ENCODE measurements around the gene ZNF692.

ZNF692 gene, protein sequence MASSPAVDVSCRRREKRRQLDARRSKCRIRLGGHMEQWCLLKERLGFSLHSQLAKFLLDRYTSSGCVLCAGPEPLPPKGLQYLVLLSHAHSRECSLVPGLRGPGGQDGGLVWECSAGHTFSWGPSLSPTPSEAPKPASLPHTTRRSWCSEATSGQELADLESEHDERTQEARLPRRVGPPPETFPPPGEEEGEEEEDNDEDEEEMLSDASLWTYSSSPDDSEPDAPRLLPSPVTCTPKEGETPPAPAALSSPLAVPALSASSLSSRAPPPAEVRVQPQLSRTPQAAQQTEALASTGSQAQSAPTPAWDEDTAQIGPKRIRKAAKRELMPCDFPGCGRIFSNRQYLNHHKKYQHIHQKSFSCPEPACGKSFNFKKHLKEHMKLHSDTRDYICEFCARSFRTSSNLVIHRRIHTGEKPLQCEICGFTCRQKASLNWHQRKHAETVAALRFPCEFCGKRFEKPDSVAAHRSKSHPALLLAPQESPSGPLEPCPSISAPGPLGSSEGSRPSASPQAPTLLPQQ

DNA sequence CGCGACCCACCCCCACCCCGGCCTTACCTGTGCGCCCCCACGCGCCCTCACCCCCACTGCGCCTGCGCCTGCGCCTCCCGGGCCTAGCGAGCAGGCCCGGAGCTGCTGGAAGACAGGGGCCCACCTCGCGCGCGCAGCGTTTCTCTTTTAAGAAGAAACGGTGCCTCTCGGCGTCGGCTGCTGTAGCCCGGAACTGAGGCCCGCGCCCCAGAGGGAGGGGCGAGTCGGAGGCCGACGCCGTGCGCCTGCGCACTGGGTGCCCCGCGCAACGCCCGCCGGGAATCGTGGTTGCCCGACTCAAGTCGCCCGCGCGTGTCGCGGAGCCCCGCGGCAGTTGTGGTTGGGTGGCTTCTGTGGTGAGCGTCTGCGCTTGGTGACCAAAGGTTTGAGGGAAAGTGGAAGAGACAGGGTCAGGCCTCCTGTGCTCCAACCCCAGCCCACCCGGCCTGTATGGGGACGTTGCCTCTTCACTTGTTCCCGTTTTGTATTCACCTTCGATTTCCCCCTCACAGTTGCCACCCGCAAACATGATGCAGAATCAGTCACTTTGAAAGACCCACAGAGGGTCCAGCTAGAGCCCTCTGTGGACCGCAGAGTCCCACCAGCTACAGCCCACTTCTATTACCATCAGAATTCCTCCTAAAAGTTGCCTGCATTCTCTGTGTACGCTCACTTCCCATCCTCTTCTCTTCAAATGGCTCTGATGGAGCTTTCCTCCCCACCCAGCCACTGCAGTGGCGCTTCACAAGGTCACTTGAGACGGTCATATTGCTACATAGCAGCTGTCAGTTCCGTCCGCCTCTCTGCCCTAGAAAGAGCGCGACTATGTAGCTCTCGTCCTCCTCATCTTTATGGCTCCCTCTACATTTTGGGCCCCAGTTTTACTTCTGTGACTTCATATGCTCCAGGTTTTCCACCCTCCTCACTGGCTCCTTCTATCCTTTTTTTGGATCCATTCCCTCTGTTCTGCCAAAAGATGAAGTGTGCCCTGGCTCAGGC lies at the start of gene ZNF692:
ZNF692 (minus strand) TSS at position 195 of the 999 bp plus-strand sequence. CDS start 776 bp downstream, outside the sequence.
- TF ChIP-seq, protein P1, sequence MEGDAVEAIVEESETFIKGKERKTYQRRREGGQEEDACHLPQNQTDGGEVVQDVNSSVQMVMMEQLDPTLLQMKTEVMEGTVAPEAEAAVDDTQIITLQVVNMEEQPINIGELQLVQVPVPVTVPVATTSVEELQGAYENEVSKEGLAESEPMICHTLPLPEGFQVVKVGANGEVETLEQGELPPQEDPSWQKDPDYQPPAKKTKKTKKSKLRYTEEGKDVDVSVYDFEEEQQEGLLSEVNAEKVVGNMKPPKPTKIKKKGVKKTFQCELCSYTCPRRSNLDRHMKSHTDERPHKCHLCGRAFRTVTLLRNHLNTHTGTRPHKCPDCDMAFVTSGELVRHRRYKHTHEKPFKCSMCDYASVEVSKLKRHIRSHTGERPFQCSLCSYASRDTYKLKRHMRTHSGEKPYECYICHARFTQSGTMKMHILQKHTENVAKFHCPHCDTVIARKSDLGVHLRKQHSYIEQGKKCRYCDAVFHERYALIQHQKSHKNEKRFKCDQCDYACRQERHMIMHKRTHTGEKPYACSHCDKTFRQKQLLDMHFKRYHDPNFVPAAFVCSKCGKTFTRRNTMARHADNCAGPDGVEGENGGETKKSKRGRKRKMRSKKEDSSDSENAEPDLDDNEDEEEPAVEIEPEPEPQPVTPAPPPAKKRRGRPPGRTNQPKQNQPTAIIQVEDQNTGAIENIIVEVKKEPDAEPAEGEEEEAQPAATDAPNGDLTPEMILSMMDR (conservative IDR thresholded peaks at IDR 0.05; ENCODE audit: low read depth, low read length), result no peak
- DNase-seq (ENCODE audit: low read depth), result peak; percentile 86
- H3K4me3 ChIP-seq (ENCODE audit: low read length), result peak within 1 kb of the TSS; percentile 75

DNA sequence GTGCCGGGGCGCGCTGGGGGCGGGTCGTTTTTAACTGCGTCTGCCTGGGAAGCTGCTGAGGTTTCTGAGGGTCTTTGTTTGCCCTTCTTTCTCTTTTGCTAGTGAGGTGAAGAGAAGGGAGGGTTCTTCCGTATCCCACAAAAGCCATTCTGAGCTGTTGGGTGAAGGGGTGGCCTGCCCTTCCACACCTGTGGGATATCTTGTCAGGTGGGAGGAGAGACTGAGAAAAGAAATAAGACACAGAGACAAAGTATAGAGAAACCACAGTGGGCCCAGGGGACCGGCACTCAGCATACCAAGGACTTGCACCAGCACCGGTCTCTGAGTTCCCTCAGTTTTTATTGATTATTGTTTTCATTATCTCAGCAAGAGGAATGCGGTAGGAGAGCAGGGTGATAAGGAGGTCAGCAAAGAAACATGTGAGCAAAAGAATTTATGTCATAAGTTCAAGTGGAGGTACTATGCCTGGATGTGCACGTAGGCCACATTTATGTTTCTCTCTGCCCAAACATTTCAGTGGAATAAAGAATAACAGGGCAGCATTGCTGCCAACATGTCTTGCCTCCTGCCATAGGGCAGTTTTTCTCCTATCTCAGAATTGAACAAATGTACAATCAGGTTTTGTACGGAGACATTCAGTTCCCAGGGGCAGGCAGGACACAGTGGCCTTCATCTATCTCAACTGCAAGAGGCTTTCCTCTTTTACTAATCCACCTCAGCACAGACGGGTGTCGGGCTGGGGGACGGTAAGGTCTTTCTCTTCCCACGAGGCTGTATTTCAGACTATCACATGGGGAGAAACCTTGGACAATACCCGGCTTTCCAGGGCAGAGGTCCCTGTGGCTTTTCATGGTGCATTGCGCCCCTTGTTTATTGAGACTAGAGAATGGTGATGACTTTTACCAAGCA lies 48.1 kb upstream of the ZNF692 start:
- TF ChIP-seq, protein P1 (conservative IDR thresholded peaks at IDR 0.05; ENCODE audit: low read depth, low read length), result no peak
- peak overlapping the region; percentile 75 for H3K4me3 ChIP-seq (ENCODE audit: low read length)
- peak; percentile 49 for DNase-seq (ENCODE audit: low read depth)

DNA sequence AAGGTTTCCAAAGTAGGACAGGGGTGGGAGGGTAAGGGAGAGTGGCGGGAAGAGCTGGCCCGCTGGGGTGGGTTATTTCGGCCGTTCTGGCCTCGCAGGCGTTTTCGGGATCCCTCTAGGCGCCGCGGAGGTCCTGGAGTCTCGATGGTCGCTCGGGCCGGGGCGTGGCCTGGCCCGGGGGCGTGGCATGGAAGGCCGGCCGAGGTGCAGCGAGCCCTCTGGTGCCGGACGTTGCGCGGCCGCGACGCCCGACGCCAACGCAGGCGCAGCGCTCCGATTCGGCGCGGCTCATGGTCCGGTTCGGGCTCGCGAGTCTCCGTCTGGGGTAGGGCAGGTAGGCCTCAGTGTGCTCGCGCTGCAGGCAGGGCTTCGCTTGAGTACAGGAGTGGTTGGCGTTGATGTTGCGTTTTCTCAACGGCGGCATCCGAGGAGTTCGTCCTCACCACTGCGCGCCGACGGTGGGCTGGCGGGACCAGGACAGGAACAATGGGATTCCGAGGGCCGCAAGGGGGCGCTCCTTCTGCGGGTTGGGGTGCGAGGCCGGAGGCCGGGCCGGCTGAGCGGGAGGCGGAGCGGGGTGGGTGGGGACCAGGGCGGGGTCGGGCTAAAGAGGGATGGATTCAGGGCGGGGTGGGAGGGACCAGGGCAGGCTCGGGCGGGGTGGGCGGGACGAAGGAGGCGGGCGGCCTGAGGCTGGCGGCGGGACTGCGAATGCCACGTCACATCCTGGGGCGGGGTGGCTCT lies 47.3 kb upstream of the ZNF692 start, which contains the start of gene PGBD2:
PGBD2 (plus strand) TSS at position 227 of the 744 bp plus-strand sequence. CDS start 7,628 bp downstream, outside the sequence.
- H3K4me3 ChIP-seq (ENCODE audit: low read length), result peak within 1 kb of the TSS; percentile 75
- TF ChIP-seq, protein P1 (conservative IDR thresholded peaks at IDR 0.05; ENCODE audit: low read depth, low read length), result peak; percentile 63
- peak; percentile 68 for DNase-seq (ENCODE audit: low read depth)

DNA sequence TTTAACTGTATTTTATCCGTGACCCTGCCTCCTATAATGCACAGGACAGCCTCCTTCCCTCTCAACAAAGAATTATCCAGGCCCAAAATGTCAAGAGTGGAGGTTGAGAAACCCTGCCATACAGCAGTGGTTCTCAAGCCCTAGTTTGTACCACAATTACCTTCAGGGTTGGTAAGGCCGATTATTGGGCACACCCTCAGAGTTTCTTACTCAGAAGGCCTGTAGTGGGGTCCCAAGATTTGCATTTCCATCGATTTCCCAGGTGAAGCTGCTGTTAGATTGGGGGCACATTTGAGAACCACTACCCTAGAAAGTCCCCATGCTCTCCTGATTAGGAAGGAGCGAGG lies 46.8 kb upstream of the ZNF692 start:
- TF ChIP-seq, protein P1 (conservative IDR thresholded peaks at IDR 0.05; ENCODE audit: low read depth, low read length), result no peak
- H3K4me3 ChIP-seq (ENCODE audit: low read length), result peak overlapping the region; percentile 69
- no peak for DNase-seq (ENCODE audit: low read depth)

DNA sequence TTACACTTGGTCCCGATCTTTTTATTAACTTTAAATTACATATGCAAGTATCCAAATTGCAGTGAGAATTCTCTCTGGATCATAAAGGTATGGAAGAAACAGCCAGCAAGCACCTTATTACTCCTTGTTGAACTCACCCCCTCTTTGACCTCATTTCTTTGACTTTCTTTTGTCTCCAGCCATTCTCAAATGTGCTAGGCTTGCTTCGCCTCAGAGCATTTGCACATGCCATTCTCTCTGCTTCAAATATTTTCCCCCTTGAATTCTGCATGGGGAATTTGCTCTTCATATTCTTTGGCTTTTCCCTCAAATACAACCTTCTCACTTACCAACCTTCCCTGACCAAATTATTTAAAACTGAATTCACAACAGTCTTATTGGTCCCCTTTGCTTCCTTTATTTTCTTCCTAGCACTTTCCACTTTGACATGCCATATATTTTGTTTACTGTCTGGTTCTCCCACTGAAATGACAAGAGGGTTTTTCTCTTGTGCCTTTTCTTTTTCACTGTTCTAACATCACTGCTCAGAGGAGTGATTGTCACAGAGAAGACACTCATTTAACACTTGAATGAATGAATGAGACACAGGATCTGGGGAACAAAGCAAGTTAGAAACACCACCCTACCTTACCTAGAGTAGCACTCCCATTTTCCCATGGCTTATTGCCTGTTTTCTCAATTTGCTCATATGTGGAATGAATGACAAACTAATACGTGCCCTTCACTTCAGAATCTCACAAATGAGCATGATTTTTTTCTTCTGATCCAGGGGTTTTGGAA lies 45.7 kb upstream of the ZNF692 start:
- no peak overlapping the region for H3K4me3 ChIP-seq (ENCODE audit: low read length)
- TF ChIP-seq, protein P1 (conservative IDR thresholded peaks at IDR 0.05; ENCODE audit: low read depth, low read length), result no peak
- no peak for DNase-seq (ENCODE audit: low read depth)

Measured in retinal pigment epithelial cell (primary cell).